ENCODE results near the gene KDM6A. TPM values are rescaled to one million over a fixed set of nuclear protein-coding genes. Genes with fewer than 3 reads are reported as not detected.
"Not testable (repeated sequence)": the region's sequence is repeated elsewhere in the genome, so short reads cannot be mapped to it uniquely, and the experiment has no call there.

KDM6A gene
- total and polyA plus RNA-seq, 9 of the 15 experiments (the other 6 are each of a cell fraction or from before 2014, with no cell fraction given): 8.4 to 34.3 (median 22.9) TPM

DNA sequence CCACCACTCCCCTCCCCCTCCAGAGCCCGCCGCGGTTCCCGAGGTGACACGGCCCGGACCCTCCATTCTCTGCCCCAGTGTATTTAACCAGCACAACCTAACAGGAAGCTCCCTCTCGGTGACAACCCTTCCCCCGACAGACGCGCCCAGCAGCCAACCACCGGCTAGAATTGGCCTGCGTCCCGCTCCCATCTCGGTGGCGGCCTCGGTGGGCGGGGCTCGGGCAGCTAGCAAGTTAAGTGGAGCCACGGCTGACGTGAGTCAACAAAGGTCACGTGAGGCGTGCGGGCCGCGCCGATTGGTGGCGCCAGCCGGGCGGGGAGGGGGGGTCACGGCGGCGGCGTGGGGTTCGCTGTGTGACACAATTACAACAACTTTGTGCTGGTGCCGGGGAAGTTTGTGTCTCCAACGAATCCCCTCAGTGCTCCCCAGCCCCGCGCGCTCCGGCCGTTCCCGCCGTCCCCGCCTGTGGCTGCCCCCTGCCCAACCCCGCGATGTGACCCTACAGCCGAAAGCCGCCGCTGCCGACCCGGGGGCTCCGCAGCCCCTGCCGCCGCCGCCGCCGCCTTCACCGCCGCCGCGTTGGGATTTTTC lies at the start of gene KDM6A (continued):
- TF ChIP-seq, protein P1, sequence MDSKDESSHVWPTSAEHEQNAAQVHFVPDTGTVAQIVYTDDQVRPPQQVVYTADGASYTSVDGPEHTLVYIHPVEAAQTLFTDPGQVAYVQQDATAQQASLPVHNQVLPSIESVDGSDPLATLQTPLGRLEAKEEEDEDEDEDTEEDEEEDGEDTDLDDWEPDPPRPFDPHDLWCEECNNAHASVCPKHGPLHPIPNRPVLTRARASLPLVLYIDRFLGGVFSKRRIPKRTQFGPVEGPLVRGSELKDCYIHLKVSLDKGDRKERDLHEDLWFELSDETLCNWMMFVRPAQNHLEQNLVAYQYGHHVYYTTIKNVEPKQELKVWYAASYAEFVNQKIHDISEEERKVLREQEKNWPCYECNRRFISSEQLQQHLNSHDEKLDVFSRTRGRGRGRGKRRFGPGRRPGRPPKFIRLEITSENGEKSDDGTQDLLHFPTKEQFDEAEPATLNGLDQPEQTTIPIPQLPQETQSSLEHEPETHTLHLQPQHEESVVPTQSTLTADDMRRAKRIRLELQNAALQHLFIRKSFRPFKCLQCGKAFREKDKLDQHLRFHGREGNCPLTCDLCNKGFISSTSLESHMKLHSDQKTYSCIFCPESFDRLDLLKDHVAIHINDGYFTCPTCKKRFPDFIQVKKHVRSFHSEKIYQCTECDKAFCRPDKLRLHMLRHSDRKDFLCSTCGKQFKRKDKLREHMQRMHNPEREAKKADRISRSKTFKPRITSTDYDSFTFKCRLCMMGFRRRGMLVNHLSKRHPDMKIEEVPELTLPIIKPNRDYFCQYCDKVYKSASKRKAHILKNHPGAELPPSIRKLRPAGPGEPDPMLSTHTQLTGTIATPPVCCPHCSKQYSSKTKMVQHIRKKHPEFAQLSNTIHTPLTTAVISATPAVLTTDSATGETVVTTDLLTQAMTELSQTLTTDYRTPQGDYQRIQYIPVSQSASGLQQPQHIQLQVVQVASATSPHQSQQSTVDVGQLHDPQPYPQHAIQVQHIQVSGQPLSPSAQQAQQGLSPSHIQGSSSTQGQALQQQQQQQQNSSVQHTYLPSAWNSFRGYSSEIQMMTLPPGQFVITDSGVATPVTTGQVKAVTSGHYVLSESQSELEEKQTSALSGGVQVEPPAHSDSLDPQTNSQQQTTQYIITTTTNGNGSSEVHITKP (IDR thresholded peaks at IDR 0.05; ENCODE audit: partially characterized antibody): peak; percentile 50
- TF ChIP-seq, protein P2, sequence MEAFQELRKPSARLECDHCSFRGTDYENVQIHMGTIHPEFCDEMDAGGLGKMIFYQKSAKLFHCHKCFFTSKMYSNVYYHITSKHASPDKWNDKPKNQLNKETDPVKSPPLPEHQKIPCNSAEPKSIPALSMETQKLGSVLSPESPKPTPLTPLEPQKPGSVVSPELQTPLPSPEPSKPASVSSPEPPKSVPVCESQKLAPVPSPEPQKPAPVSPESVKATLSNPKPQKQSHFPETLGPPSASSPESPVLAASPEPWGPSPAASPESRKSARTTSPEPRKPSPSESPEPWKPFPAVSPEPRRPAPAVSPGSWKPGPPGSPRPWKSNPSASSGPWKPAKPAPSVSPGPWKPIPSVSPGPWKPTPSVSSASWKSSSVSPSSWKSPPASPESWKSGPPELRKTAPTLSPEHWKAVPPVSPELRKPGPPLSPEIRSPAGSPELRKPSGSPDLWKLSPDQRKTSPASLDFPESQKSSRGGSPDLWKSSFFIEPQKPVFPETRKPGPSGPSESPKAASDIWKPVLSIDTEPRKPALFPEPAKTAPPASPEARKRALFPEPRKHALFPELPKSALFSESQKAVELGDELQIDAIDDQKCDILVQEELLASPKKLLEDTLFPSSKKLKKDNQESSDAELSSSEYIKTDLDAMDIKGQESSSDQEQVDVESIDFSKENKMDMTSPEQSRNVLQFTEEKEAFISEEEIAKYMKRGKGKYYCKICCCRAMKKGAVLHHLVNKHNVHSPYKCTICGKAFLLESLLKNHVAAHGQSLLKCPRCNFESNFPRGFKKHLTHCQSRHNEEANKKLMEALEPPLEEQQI (IDR thresholded peaks at IDR 0.05): no peak
- TF ChIP-seq KDM4B (IDR thresholded peaks at IDR 0.05; ENCODE audit: borderline replicate concordance in 2 of 2, low read depth in 1 of 2): 0 out of 4 replicates have a peak, but pooled peaks of 1 of the 2 experiments have one; percentile 64
- peak; percentile 58 for TF ChIP-seq FOSL1 (tag; conservative IDR thresholded peaks at IDR 0.05)
- TF ChIP-seq SUPT5H (IDR thresholded peaks at IDR 0.05): 0 out of 2 replicates have a peak, but pooled peaks have one; percentile 43
- 0 out of 2 replicates have a peak, but pooled peaks have one; percentile 50 for TF ChIP-seq POLR2A (conservative IDR thresholded peaks at IDR 0.05)

DNA sequence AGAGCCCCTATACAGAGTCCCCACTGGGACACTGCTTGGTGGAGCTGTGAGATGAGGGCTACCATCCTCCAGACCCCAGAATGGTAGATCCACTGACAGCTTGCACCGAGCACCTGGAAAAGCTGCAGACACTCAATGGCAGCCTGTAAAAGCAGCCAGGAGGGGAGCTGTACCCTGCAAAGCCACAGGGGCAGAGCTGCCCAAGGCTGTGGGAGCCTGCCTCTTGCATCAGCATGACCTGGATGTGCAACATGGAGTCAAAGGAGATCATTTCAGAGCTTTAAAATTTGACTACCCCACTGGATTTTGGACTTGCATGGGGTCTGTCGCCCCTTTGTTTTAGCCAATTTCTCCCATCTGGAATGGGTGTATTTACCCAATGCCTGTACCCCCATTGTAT lies 49.8 kb upstream of the KDM6A start:
- BruUV-seq (replicated peaks); H3K4me1 ChIP-seq (replicated peaks in 1 of 2; ENCODE audit: control insufficient read depth in 2 of 2, insufficient read depth in 2 of 2, low read length in 2 of 2); H4K20me1 ChIP-seq (replicated peaks; ENCODE audit: control insufficient read depth, insufficient read depth, low read length); intact Hi-C loops (cut with micrococcal nuclease); H3K9me3 ChIP-seq (replicated peaks; ENCODE audit: control insufficient read depth, insufficient read depth, low read depth, low read length); H3K27me3 ChIP-seq (ENCODE audit: control insufficient read depth in 2 of 2, insufficient read depth in 2 of 2, low read length in 2 of 2); ATAC-seq; H3K27ac ChIP-seq (ENCODE audit: extremely low read depth, low read depth, low read length); H3K9ac ChIP-seq (ENCODE audit: insufficient read depth in 1 of 2, low read depth in 2 of 2, low read length in 2 of 2); H3K9me1 ChIP-seq (ENCODE audit: control insufficient read depth, insufficient read depth, low read length); DNase-seq (ENCODE audit: extremely low read depth in 1 of 4, low spot score in 3 of 4); H3K36me3 ChIP-seq (ENCODE audit: control insufficient read depth, insufficient read depth, low read length); FAIRE-seq; H3K79me2 ChIP-seq (ENCODE audit: control insufficient read depth, insufficient read depth, low read length); CTCF ChIA-PET (ENCODE audit: low intra/inter-chr PET ratio); H3K4me3 ChIP-seq; H2AFZ ChIP-seq (ENCODE audit: low read depth, low read length); H3K4me2 ChIP-seq (ENCODE audit: insufficient read depth, low read length); in situ Hi-C loops (cut with MboI): not testable (repeated sequence)
- 20% methylated on average over 1 of the region's 2 CpGs for WGBS (ENCODE audit: insufficient coverage, low coverage, missing lambda C conversion rate)
- POLR2A ChIA-PET: interaction anchor here (0.6 kb wide), 1 partner anchor 11 kb away, joined by 3 read pairs; no protein-coding TSS in a partner anchor
